DOHH2 (cell line): ENCODE results near the gene SMG6.

ENCODE experiments used
- H3F3A ChIP-seq: fragments of 200-600 bp; sonication (generic), shearing (Covaris generic); 2 replicates; pipeline ENCODE4 v1.6.0; 2016; ENCODE audit warnings: antibody characterized with exemption, mild to moderate bottlenecking; ENCODE audit not compliant: control insufficient read depth, insufficient read depth
- H3K27ac ChIP-seq: fragments of 200-600 bp; sonication (generic); 2 replicates; pipeline ENCODE4 v1.5.1; 2014; ENCODE audit warnings: low read depth, mild to moderate bottlenecking, low read length, moderate library complexity
- H3K27me3 ChIP-seq: fragments of 200-600 bp; sonication (generic); 2 replicates; pipeline ENCODE4 v1.6.1; 2014; ENCODE audit warnings: mild to moderate bottlenecking, low read length, mixed read lengths; ENCODE audit not compliant: control insufficient read depth
- H3K36me3 ChIP-seq: fragments of 200-600 bp; sonication (generic); 2 replicates; pipeline ENCODE4 v1.6.1; 2014; ENCODE audit warnings: mild to moderate bottlenecking, low read length, moderate library complexity, mixed read lengths; ENCODE audit not compliant: control insufficient read depth
- H3K4me1 ChIP-seq: fragments of 200-600 bp; sonication (generic); 2 replicates; pipeline ENCODE4 v1.6.1; 2014; ENCODE audit warnings: mild to moderate bottlenecking, low read length, mixed read lengths; ENCODE audit not compliant: control insufficient read depth
- H3K4me2 ChIP-seq: fragments of 200-600 bp; sonication (generic); 2 replicates; pipeline ENCODE4 v1.6.0; 2014; ENCODE audit warnings: mild to moderate bottlenecking, low read length, moderate library complexity
- H3K4me3 ChIP-seq: fragments of 200-600 bp; sonication (generic); 2 replicates; pipeline ENCODE4 v1.5.1; 2014; ENCODE audit warnings: mild to moderate bottlenecking, low read length, mixed read lengths
- H3K79me2 ChIP-seq: fragments of 200-600 bp; sonication (generic); 2 replicates; pipeline ENCODE4 v1.6.1; 2014; ENCODE audit warnings: mild to moderate bottlenecking, low read length, mixed read lengths; ENCODE audit not compliant: control insufficient read depth
- H3K9me2 ChIP-seq: fragments of 200-600 bp; sonication (generic); replicated peaks from 2 replicates; pipeline ENCODE4 v1.6.1; 2014; ENCODE audit warnings: mild to moderate bottlenecking, low read length, mixed read lengths; ENCODE audit not compliant: control insufficient read depth
- H3K9me3 ChIP-seq: fragments of 200-600 bp; sonication (generic); 2 replicates; pipeline ENCODE4 v1.6.1; 2014; ENCODE audit warnings: antibody characterized with exemption, low read length, mixed read lengths; ENCODE audit not compliant: control insufficient read depth, insufficient read depth
- H4K20me1 ChIP-seq: fragments of 200-600 bp; sonication (generic); 2 replicates; pipeline ENCODE4 v1.6.0; 2014; ENCODE audit warnings: low read depth, mild to moderate bottlenecking, antibody characterized with exemption, low read length, moderate library complexity; ENCODE audit not compliant: control insufficient read depth, insufficient read depth
- EZH2phosphoT487 ChIP-seq: fragments of 200-600 bp; sonication (generic); IDR thresholded peaks from 2 replicates; pipeline ENCODE4 v1.6.1; 2017; ENCODE audit warnings: borderline replicate concordance, mild to moderate bottlenecking, antibody characterized with exemption, low read length, moderate library complexity, mixed read lengths
- TF ChIP-seq, protein P1 (sequence below): fragments of 200-600 bp; sonication (generic); IDR thresholded peaks from one replicate; pipeline ENCODE4 v1.5.1; 2014; ENCODE audit warnings: antibody characterized with exemption, mild to moderate bottlenecking, low read depth, low read length; ENCODE audit not compliant: poor library complexity, severe bottlenecking

The SMG6 gene

DNA sequence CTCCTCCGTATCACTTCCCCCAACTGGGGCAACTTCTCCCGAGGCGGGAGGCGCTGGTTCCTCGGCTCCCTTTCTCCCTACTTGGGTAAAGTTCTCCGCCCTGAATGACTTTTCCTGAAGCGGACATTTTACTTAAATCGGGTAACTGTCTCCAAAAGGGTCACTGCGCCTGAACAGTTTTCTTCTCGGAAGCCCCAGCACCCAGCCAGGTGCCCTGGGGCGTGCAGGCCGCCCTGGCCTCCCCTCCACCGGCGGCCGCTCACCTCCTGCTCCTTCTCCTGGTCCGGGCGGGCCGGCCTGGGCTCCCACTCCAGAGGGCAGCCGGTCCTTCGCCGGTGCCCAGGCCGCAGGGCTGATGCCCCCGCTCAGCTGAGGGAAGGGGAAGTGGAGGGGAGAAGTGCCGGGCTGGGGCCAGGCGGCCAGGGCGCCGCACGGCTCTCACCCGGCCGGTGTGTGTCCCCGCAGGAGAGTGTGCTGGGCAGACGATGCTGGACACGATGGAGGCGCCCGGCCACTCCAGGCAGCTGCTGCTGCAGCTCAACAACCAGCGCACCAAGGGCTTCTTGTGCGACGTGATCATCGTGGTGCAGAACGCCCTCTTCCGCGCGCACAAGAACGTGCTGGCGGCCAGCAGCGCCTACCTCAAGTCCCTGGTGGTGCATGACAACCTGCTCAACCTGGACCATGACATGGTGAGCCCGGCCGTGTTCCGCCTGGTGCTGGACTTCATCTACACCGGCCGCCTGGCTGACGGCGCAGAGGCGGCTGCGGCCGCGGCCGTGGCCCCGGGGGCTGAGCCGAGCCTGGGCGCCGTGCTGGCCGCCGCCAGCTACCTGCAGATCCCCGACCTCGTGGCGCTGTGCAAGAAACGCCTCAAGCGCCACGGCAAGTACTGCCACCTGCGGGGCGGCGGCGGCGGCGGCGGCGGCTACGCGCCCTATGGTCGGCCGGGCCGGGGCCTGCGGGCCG is 247.1 kb downstream of the SMG6 start:
- TF ChIP-seq, protein P1, sequence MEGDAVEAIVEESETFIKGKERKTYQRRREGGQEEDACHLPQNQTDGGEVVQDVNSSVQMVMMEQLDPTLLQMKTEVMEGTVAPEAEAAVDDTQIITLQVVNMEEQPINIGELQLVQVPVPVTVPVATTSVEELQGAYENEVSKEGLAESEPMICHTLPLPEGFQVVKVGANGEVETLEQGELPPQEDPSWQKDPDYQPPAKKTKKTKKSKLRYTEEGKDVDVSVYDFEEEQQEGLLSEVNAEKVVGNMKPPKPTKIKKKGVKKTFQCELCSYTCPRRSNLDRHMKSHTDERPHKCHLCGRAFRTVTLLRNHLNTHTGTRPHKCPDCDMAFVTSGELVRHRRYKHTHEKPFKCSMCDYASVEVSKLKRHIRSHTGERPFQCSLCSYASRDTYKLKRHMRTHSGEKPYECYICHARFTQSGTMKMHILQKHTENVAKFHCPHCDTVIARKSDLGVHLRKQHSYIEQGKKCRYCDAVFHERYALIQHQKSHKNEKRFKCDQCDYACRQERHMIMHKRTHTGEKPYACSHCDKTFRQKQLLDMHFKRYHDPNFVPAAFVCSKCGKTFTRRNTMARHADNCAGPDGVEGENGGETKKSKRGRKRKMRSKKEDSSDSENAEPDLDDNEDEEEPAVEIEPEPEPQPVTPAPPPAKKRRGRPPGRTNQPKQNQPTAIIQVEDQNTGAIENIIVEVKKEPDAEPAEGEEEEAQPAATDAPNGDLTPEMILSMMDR = peak; percentile 44
- TF ChIP-seq EZH2phosphoT487 = peak; percentile 55; the same call in 1 of the 2 replicates
- Histone ChIP-seq H4K20me1 (peaks cover 9% of the 10 kb centered on the region), H3K9me3 (no peaks in the 10 kb centered on the region), H3K4me3 (peak overlapping the region; percentile 44), H3K79me2 (no peaks in the 10 kb centered on the region), H3K27me3 (peaks cover 72% of the 10 kb centered on the region), H3K4me2 (peak overlapping the region; percentile 96), H3F3A (peaks cover 6% of the 10 kb centered on the region), H3K4me1 (peaks cover 50% of the 10 kb centered on the region), H3K36me3 (no peaks in the 10 kb centered on the region), H3K9me2 (no peaks in the 10 kb centered on the region), H3K27ac (no peak overlapping the region)

DNA sequence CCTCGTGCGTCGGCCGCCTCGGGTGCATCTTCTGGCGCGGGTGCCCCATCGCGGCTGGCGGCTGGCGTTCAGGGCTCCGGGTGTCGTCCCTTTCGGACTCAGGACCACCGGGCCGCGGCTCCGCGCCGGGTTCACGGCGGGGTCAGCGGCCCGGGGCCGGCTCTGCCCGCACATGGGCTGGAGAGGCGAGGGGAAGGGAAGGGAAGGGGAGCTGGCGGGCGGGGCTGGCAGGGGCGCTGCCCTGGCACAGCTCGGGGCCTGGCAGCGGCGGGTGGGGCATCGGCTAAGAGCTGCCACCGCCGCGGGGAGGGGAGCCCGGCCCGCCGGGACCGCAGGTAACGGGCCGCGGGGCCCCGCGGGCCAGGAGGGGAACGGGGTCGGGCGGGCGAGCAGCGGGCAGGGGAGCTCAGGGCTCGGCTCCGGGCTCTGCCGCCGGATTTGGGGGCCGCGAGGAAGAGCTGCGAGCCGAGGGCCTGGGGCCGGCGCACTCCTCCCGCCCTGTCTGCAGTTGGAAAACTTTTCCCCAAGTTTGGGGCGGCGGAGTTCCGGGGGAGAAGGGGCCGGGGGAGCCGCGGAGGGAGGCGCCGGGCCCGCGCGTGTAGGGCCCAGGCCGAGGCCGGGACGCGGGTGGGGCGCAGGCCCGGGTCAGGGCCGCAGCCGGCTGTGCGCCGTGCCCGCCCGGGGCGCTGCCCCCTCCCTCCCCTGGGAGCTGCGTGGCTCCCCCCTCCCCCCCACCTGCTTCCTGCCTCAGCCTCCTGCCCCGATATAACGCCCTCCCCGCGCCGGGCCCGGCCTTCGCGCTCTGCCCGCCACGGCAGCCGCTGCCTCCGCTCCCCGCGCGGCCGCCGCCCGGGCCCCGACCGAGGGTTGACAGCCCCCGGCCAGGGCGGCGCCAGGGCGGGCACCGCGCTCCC is 248.0 kb downstream of the SMG6 start:
- Histone ChIP-seq H3K4me2 (peak overlapping the region; percentile 96), H3K27me3 (peaks cover 81% of the 10 kb centered on the region), H4K20me1 (peaks cover 9% of the 10 kb centered on the region)

DNA sequence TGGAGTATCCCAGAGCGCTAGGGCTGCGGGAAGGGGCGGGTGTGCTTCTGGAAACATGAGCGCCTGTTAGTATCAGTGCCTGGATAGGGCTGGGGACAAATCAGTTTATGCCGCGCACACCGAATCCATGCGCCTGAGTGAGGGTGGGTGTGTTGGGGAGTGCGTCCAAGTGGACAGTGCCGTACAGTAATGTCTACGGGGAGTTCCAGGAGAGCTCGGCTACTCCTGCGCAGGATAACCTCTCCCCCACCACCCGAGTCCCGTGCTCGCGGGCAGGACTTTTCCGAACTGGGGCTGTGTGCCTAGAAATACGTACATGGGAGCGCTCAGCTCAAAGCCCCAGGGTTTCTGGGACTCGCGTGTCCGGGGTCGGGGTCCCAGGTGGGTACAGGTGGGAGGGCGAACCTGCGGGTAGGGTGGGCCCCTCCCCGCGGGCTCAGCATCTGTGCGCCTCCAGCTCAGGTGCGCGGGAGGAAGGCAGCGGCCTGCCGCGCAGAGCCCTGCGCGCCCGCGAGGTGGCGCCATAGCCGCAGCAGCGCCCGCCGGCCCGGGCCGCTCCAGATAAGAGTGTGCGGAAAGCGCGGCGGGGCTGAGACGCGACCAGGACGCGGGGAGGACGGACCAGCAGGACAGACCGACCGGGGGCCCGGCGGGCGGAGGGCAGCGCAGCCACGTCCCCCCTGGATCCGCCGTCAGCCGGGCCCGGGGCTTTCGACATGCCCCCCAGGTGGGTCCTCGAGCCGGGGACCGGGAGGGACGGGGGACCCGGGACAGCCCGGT is 248.9 kb downstream of the SMG6 start, which contains the start of gene HIC1:
Gene HIC1 (plus strand): TSS at position 592 of the 780 bp plus-strand sequence. CDS start 1,588 bp downstream, outside the sequence.
- Histone ChIP-seq H3K36me3 (no peaks in the 10 kb centered on the region), H3K4me1 (peaks cover 63% of the 10 kb centered on the region), H3K4me3 (peak within 1 kb of the TSS; percentile 75), H3K27ac (no peak within 1 kb of the TSS), H3K9me2 (no peaks in the 10 kb centered on the region), H3K4me2 (peak within 1 kb of the TSS; percentile 96), H3K27me3 (peaks cover 83% of the 10 kb centered on the region), H4K20me1 (peaks cover 9% of the 10 kb centered on the region), H3K79me2 (no peaks in the 10 kb centered on the region), H3K9me3 (no peaks in the 10 kb centered on the region), H3F3A (peaks cover 6% of the 10 kb centered on the region)
- TF ChIP-seq, protein P1 = peak; percentile 84
- no peak for TF ChIP-seq EZH2phosphoT487

More for the DNA sequence above, 248.0 kb downstream of the SMG6 start:
- Histone ChIP-seq H3F3A (peaks cover 6% of the 10 kb centered on the region), H3K4me1 (peaks cover 59% of the 10 kb centered on the region), H3K27ac (no peak overlapping the region), H3K4me3 (peak overlapping the region; percentile 75), H3K9me2 (no peaks in the 10 kb centered on the region), H3K79me2 (no peaks in the 10 kb centered on the region), H3K36me3 (no peaks in the 10 kb centered on the region), H3K9me3 (no peaks in the 10 kb centered on the region)
- TF ChIP-seq, protein P1 = no peak
- peak; percentile 78; the same call in 1 of the 2 replicates for TF ChIP-seq EZH2phosphoT487
